ENCODE measurements around the gene SCAPER.
"Not testable (repeated sequence)": the region's sequence is repeated elsewhere in the genome, so short reads cannot be mapped to it uniquely, and the experiment has no call there.

SCAPER gene

DNA sequence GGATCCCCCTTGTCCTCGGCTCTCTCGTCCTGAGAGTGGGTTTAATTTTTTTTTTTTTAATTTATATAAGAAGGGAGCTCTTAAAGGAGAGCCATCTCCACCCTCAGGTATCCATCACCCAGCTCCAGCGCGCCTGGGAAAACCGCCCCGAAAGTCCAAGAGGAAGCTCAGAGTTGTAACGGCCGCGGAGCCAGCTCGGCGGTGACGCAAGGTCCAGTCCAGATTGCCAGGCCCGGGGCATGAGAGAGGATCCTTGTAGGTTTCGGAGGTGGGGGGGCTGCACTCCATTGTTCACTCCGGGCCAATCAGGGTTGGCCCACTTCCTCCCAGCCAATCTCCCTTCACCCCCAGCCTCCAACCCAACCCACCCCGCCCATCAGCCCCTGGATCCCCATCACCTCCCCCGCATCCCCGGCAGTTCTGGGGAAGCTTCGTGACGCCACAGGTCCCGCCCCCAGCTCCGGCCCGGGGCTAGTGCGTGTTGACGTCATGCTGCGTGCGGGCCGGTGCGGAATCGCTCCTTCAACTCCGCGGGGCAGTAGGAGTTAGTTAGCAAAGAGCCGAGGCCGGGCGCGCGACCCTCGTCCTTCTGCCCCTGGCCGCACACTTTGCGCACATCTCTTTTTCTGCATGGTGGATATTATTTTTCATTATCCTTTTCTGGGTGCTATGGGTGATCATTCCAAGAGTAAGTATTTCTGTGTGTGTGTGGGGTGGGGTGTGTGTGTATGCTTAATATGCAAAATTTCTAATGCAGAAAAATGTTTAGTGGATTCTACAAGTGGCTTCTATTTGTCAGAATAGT, 568.7 kb downstream of the SCAPER start, which contains the start of gene ISL2:
Gene ISL2 (plus strand): TSS at position 520 of the 805 bp plus-strand sequence. CDS start 111 bp downstream, at position 631.
- peak; percentile 75 to 90 for DNase-seq

DNA sequence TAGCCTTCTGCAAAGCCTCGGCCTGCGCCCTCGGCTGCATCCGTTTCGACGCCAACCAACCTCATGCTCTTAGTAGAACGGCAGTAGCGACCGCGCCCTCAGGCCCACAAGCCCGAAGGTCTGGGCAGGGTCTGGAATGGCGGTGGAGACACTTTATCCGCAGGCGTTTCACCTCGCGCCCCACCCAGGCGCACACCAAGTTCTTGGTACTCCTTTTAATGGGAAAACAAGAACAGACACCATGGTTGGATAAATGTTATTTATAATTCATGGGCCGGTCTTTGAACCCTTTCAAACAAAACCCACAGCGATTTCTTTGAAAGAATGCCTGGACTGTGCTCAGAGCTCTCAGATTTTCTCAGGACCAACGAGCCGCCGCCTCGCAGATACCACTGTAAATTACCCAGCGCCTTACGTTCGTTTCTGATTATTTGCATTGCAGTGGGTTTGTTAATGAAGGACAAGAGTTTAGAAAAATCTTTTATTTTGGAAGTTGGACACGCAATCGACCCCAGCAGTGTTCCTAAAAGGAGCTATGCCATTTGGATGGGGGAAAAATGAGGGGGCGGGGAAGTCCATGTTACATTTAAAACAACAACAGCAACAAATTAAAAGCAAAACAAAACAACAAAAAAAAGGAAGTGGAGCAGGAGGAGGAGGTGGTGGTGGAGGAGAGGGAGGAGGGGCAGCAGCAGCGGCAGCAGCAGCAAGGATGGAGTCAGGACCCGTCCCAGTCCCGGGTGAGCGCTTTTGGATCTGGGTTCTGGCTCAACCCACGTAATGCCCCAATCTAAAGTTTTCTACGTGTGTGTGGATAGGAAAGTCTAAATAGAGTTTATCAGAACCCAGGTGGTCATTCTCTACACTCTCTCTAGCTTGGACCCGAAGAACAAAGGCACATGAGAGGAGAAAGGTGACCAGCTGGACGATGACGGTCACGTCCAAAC, 569.6 kb downstream of the SCAPER start:
- DNase-seq = no peak

DNA sequence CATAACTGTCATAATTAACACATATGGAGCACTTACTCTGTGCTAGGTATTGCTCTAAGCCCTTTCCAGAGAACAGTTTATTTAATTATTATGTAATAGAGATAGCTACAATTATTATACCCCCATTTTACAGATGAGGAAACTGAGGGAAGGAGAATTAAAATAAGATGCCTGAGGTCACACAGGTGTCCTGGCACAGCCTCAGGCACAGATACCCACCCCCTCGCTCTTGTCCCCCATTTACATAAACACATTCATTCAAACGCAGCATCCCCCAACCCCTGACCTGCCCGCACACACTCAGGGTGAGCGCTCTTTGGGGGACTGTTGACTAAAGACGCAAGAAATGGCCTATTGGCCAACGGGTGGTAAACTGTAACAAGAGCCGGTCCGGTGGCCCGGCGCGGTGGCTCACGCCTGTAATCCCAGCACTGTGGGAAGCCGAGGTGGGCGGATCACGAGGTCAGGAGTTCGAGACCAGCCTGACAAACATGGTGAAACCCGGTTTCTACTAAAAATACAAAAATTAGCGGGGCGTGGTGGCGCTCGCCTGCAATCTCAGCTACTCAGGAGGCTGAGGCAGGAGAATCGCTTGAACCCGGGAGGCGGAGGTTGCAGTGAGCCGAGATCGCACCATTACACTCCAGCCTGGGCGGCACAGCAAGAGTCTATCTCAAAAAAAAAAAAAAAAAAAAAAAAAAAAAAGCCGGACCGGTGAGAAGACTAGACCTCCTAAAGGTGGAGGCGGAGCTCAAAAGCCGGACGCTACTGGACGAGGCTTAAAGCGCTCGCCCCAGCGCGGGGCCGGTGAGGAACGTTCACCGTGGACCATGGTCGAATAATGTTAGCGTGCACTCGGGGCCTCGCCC, 570.5 kb downstream of the SCAPER start:
- no peak for DNase-seq

DNA sequence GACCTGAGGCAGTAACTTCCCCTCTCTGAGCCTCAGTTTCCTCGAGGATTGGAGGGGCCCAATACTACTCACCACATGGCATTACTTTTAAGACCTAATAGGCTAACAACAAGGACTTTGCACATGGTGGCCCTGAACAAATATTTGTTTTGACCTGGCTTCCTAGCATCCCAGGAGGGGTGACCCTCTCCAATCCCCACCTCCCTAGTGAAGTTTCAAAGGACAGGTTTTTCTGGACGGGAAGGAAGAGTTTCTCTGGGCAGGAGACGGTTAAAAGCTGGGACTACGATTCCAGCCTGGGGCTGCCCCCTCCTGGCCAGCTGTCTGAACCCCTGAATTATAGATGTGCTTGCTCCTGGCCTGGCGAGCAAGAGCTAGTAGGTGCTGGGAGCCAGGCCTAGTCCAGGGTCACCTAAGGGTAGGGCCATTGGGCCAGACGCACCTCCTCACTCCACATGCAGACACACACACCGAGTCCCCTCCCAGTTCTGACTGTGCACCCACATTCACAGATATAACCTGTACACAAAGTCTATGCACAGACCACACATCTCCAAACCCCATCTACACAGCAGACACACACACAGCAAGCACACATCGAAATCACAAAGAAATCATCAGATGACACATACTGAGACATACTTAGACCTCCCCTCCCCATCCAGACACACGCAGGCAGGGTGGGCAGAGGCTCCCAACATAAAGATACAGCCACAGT, 571.3 kb downstream of the SCAPER start:
- no peak for DNase-seq

- DNase-seq = no peak
These were observed 571.8 kb downstream of the SCAPER start for GRCh38 chr15:76333309-76333708.

DNA sequence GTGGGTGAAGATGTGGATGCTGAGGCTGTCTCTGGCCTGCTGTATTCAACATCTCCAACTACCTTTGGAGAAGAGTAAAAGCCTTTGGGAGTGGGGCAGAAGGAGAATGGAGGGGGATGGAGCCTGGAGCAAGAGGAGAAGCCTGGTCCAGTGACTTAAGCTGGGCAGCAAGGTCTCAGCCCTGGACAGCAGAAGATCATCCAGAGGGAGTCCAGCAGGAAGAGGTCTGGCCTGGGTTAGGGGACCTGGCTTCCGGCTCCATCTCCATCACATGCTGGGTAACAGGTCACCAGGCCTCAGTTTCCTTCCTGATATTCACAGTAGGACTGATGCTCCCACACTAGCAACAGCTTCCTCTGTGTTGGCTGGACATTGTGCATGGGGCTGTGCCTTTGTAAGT, 572.3 kb downstream of the SCAPER start:
- DNase-seq = no peak

DNA sequence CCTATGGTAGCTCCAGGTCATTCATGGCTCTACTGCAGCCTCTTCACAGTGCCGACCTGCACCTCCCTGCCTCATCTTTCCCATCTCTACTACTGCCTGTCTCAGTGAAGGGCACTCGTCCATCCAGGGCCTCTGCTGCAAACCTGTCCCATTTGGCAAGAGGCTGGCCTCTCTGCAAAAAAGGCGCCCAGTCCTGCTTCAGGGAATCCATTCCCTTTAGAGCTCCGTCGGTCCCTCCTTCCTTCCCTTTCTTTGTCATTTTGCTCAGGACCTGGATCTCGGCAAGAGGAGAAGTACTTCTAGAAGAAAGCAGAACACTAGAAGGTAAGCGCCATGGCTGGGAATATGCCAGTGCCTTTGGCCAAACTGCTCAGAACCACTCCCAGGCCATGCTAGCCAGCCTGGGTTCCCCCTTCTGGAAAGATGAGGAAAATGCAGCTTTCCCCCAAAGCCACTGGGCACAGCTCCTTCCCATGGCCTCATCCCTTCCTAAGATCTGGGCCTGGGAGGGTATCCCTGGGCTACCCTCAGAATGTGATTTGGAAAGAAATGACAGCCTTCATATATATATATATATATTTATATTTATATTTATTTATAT, 575.0 kb downstream of the SCAPER start:
- DNase-seq = peak in 1 of 2 experiments; percentile 50

- DNase-seq = no peak
These were observed 576.2 kb downstream of the SCAPER start for GRCh38 chr15:76328958-76329357.

GRCh38 chr15:76328106-76328696, 576.9 kb downstream of the SCAPER start:
- no peak for DNase-seq

GRCh38 chr15:76327191-76328105, 577.7 kb downstream of the SCAPER start:
- peak; percentile 45 to 80 for DNase-seq

DNA sequence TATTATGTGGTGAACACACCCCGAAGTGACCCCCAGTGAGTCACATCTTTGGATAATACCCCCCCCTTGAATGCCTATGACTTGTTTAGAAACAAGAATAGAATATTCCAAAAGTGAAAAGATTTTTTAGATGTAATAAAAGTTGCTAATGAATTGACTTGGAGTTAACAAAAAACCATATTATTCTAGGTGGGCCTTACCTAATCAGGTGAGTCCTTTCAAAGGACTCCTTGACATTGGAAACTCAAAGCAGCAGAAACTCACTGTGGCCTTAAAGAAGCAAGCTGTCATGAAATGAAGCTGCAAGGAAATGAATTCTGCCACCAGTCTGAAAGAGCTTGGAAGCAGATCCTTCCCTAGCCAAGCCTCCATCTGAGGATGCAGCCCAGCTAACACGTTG, 579.4 kb downstream of the SCAPER start:
- DNase-seq = no peak

DNA sequence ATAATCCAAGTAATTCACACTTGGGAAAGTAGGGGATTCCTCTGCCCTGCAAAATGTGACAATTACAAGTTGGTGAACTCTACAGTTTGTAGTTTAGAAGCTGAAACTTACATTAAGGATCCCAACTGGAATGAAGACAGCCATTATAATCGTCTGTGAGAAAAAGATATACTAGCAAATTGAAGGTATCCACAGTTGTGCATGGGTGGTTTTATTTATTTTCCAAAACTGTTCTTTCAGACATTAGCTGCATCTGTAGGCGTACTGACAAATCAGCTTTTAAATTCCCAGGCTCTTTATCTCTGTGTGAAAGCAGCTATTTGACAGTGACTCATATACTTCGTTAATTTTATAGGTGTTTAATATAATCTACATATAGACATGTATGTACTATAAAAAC, 581.1 kb downstream of the SCAPER start:
- no peak for DNase-seq

GRCh38 chr15:76321602-76322001, 583.5 kb downstream of the SCAPER start:
- DNase-seq = no peak

DNA sequence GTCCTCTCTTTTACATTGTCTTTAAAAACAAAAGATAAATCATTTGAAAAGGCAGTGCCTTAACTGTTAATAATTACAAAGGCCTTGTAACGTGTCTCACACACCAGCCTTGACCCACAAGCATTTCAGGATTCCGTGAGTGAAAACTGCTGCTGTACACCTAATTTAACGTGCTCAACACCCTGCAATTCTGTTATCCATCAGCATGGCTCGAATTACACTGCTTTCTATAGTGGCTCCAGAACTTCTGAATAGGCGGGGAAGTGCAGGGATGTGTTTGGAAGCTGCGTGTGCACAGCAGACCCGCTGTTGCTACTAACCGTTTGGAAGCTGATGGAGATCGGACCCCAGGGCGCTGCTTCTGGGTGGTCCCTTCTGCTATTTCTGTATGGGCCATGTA, 584.0 kb downstream of the SCAPER start:
- DNase-seq = no peak

- no peak for DNase-seq
These were observed 585.1 kb downstream of the SCAPER start for GRCh38 chr15:76320012-76320411.

DNA sequence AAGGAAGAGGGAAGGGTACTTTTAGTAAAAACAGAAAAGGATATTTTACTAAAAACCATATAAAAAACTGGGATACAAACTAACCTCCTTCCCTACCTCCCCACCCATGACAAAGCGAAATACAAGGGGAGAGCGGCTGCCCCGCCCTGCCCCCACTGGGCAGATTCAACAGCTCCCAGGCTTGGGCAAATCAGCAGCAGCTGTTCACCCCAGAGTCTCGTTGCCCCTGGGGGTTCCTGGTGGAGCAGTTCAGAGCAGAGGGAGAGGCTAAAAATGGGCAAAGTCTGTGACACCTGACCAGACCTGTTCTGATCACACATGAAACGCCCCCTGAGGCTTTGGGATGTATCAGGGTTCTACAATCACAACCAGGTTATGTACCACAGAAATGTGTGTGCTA, 591.4 kb downstream of the SCAPER start:
- DNase-seq = no peak

GRCh38 chr15:76313175-76313567, 592.0 kb downstream of the SCAPER start:
- not testable (repeated sequence) for DNase-seq

GRCh38 chr15:76312540-76313174, 592.5 kb downstream of the SCAPER start:
- no peak for DNase-seq

Data from NCI-H446 (cell line).